ENCODE data around the gene VTI1A.

GRCh38 chr10:112790921-112791320 lies 343.9 kb downstream of the VTI1A start:
- TF ChIP-seq POLR2AphosphoS5 (IDR thresholded peaks at IDR 0.05) (no peak), CTCF (IDR thresholded peaks at IDR 0.05) (no peak)

All from breast epithelium (tissue), 3 donors.